ENCODE results near the gene RCN2.
"Not testable (repeated sequence)": the region's sequence is repeated elsewhere in the genome, so short reads cannot be mapped to it uniquely, and the experiment has no call there.

Gene RCN2

DNA sequence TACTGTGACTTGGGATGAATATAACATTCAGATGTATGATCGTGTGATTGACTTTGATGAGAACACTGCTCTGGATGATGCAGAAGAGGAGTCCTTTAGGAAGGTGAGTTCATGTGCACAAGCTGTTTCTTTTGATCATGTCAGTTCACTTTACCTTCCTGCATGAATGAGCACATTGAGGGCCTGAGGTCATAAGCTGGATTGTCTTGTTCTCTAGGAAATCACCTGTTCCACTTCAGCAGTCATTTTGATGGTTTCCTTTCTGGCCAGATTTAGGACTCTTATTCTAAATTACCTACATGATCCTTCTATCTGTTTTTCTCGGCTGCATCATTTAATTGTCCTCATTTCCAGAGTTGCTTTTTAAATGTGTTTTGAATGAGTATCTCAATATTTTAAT lies 4.1 kb downstream of the RCN2 start:
- DNase-seq = no peak

DNA sequence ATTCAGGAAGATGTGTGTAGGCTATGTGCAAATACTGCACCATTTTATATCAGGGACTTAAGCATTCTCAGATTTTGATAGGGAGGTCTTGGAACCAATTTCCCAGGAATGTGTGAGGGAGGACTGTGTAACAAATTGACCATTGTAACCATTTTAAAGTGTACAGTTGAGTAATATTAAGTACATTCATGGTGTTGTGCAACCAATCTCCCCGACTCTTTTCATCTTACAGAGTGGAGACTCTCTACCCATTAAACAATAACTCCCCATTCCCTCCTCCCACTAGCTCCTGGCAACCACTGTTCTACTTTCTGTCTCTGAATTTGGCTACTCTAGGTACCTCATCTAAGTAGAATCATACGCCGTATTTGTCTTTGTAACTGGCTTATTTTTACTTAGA lies 5.1 kb downstream of the RCN2 start:
- DNase-seq = no peak

DNA sequence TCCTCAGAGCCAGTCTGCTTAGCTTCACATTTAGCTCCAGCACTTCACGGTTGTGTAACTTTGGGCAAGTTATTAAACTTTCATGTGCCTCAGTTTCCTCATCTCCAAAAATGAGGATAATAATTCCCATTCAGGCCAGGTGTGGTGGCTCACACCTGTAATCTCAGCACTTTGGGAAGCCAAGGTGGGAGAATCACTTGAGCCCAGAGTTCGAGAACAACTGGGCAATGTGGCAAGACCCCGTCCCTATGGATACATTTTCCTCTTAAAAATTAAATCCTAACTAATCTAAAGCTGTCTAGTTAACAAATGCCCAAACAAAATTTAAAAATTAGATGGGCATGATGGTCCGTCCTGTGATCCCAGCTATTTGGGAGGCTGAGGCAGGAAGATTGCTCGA lies 7.2 kb downstream of the RCN2 start:
- no peak for DNase-seq

DNA sequence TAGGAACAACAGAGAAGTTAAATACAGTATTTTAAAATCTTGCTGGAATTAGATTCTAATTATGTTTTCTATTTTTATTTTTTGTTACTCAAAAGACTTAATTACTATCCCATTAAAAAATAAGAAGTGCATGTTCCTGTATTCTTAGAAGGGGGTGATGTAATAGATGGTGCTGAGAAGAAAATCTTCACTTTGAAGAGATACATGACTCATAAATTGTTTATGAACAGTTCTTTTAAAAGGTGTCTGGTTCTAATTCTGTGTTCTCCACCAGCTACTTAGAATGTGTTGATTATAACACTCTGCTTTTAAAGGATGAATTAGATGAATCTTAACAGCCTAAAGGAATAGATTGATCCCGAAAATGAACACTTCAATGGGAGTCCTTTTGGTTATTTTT lies 8.2 kb downstream of the RCN2 start:
- no peak for DNase-seq

DNA sequence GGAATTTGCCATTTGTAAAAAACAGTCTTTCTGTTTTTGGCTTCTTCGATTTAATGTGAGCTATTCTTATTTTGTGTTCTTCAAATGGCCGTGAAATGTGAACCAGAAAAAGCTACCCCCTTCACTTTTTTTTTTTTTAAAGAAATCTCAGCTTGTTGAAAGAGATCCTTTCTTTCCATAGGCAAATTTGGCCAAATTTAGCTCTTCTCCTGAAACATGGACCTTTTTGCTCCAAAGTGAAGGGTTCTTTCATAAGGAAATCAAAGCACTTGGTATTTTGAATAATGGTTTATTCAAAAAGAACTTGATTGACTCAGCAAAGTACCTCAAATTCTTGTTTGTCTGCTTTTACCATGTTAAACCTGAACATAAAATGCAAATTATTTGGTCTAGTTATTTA lies 10.1 kb downstream of the RCN2 start:
- DNase-seq = peak; percentile 18

DNA sequence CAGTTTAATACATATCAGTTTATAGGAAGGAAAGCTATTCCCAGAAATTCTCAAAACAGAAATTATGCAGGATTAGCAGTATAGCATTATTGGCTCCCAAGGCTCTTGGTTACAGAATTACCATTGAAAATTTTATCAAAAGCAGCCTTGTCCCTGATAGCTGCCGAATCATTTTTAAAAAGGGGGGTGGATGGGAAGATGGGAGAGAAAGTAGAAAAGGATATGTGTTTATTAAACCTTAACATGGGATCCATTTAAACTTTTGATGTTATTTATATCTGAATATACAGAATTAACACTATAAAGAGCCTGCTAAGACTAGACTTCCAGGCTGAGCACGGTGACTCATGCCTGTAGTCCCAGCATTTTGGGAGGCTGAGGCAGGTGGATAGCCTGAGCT lies 10.8 kb downstream of the RCN2 start:
- no peak for DNase-seq

DNA sequence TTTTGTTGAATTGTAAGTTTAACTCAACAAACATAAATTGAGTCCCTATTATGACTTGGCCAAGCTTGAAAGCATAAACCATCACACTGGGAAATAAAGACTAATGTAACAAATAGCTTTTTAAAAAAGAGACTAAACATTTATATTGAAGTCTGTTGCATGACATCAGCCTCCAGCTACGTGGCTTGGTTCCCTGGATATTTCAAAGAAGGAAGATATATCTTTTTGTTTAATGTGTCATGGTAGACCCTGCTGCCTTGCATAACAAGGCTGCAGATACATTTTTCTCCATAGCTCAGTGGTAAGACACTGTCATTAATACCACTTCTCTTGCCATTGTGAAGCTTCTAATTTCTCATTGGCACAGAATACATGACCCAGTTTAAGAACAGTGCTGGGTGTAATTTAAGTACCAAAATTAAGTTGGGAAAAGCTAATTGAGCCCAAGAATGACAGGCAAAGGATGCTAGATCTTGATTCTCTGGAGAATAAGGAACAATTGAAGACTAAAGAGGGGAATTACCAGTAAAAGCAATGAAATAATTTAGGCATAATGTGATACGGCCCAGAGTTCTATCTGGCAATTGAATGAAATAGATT lies 14.0 kb downstream of the RCN2 start:
- no peak for DNase-seq

DNA sequence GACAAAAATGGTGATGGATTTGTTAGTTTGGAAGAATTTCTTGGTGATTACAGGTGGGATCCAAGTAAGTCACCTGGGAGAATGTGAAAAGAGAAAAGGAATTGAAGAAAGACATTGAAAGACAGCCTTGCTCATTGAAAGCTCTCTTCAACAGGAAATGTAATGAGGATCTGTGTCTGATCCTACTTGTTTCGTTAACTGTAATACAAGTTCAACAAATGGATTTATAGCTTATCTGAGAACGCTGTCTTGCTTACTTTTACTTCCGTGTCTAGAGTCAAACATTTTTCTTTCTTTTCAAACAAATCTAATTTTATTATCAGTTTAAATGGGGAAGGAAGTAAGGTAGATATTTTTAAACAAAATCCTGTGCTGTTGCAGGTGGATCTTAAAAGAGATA lies 15.9 kb downstream of the RCN2 start:
- DNase-seq = no peak

DNA sequence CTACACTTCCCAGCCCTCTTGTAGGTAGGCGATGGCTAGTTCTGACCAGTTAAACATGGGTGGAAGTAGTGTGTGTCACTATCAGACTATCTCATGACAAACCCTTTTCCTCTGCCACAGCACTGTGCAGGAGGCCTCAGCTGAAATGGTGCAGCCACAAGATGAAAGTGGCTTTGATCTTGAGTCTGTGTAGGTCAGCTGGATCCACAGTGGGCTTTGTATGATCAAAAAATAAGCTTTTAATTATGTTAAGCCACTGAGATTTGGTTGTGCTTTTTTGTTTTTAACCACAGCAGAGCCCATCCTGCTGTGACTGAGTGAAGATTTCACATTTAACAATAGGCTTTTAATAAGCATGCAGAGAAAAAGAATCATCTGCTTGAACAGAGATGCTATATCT lies 19.7 kb downstream of the RCN2 start:
- no peak for DNase-seq

DNA sequence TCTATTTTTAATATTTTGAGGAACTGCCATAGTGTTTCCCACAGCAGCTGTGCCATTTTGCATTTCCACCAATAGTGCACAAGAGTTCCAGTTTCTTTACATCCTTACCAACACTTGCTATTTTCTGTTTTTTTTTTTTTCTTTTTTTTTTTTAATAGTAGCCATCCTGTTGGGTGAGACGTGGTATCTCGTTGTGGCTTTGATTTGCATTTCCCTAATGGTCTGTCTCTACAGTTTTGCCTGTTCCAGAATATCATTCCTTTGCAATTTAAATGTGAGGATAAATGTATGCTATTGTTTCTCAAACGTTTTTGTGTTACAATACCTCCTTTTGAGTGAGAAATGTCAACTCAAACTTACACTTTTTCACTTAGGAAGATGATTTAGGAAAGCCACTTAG lies 22.4 kb downstream of the RCN2 start:
- DNase-seq = peak; percentile 15

DNA sequence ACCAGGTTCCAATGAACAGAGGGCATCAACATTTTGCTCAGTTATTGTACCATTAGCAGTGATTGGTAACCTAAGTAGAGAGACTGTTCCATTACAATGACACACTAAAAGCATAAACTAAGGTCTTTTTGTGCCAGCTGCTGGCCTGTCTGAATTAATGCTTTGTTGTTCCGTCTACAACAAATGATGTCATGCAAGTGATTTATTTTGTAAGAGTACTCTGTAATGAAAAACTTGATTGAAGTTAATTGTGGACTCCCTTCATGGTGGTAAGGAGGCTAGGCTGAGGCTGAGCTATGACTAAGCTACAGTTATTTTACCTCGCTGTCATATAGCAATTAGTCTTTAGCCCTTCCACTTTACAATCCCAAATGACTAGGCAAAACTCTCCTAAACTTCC lies 23.2 kb downstream of the RCN2 start:
- no peak for DNase-seq

DNA sequence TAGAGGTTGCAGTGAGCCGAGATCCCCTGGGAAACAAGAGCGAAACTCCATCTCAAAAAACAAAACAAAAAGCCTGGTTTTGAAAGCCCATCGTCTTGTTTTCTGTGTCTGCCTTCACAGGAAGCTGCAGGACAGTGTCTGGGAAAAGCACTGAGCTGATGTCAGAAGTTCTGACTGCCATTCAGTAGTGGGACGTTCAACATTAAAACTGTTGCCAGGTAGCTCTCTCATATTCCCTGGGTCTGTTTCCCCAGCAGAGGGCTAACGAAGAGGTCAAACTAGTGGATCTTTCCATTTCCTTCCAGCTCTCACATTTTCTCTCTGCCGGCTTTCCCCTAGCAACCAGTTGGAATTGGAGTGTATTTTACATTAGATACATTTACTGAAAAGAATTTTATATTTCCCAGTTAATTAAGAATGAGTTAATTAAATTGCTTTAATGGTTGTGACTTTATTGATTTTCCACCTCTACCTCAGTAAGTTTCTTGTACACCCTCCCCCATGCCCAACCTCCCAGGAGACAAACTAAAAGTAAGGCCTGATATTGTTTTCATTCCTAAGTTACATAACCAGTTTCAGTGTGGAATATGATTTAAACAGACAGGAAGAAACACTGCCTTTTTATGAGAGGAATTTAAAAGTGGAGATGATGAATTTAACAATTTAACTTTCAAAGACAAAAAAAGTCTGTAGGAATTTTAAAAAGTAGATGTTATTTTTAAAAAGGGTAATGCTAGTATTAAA lies 29.9 kb downstream of the RCN2 start:
- no peak for DNase-seq

DNA sequence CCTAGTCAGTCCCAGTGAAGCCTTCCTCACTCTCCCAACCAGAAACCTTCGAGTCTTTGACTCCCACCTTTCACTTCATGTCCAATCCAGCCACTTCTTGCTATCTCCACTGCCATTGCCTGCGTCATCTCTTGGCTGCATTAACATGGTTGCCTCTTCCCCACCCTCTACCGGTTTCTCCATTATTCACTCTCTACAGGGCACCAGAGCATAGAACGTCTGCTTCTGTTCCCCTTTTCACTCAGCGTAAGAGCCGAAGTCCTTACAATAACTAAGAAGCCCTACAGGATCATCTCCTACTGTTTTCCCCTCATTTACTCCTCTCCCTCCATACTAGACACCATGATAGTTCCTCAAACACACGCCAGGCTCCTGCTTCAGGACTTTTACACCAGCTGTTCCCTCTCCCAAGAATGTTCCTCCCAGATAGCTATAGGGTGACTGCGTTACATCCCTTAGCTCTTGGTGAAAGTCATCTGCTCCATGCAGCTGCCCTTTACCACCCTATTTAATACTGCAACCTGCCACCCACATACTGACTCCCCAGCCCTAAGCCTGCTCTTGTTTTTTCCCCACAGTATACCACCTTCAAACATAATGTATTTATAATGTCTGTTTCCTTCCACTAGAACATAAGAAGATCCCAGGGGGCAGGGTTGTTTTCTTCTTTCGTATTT lies 30.9 kb downstream of the RCN2 start:
- no peak for DNase-seq

DNA sequence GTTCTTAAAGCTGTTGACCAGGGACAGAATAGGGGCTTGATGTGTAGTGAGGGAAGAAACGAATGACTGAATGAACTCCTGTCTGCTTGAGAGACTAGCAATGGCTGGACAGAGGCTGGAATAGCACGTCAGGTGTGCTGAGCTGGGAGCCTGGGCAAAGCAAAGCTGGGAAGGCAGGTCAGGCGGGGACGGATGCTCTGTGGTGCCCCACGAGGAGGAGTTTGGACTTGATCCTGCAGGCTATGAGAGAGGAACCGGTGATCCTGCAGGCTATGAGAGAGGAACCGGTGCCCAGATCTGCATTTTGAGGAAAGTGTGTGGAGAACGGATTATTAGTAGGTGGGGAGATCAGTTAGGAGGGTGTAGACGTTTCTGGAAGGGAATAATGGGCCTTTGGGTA lies 32.0 kb downstream of the RCN2 start:
- no peak for DNase-seq

DNA sequence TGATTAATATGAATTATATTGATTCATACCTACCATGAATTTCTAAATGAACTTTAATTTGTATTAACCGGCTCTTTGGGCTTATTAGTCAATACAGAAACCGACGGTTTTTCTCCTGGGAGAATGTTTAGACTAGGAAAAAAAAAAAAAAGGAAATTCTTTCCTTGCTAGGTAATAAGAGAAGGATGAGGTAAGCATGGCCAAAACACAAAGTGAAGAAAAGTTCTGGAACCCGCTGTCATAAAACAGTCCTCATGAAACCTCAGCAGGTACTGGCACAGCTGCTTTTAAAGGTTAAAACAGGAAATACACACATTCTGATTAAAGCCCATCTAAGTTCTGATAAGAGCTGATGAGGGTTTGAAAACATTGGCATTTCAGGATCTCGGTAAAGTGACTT lies 32.6 kb downstream of the RCN2 start:
- no peak for DNase-seq

DNA sequence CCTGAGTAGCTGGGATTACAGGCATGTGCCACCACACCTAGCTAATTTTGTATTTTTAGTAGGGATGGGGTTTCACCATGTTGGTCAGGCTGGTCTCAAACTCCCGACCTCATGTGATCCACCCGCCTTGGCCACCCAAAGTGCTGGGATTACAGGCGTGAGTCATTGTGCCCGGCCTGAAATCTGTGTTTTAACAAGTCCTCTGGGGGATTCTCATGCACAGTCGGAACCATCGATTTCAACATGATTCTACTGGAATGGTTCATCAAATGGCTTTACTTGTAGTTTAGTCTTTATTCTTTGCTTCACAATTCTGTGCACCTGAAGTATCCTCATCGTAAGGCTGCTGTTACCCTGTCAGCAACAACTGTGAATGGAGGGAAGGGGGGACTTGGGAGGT lies 34.5 kb downstream of the RCN2 start:
- DNase-seq = not testable (repeated sequence)

DNA sequence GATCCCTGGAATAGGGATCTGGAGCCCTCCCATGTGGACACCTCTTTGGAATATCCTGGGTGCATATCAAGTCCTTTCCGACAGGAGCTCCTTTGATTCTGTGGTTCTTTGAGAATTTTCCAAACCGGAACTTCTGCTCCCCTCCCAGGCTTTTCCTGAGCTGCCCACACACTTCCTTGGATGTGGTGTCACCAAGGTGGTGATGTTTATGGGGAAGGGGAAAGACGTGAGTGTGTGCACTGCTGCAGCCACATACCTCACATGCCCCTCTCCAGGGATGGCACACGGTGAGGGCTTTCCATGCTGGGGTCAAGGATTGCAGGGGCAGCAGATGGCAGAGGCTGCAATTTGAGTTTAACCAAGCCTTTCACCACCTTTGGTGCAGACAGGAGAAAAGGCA lies 35.5 kb downstream of the RCN2 start:
- DNase-seq = no peak

DNA sequence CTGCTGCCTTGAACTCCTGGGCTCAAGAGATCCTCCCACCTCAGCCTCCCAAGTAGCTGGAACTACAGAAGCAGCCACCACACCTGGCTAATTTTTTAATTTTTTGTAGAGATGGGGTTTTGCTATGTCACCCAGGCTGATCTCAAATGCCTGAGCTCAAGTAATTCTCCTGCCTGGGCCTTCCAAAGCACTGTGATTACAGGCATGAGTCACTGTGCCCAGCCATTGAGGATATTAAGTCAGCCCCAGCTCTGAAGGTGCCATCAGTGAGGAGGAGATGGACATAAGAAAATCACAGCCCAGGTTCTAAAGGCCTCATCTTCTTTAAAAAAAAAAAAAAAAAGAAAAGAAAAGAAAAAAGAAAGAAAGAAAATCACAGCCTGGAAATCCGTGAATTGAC lies 36.8 kb downstream of the RCN2 start:
- no peak for DNase-seq

DNA sequence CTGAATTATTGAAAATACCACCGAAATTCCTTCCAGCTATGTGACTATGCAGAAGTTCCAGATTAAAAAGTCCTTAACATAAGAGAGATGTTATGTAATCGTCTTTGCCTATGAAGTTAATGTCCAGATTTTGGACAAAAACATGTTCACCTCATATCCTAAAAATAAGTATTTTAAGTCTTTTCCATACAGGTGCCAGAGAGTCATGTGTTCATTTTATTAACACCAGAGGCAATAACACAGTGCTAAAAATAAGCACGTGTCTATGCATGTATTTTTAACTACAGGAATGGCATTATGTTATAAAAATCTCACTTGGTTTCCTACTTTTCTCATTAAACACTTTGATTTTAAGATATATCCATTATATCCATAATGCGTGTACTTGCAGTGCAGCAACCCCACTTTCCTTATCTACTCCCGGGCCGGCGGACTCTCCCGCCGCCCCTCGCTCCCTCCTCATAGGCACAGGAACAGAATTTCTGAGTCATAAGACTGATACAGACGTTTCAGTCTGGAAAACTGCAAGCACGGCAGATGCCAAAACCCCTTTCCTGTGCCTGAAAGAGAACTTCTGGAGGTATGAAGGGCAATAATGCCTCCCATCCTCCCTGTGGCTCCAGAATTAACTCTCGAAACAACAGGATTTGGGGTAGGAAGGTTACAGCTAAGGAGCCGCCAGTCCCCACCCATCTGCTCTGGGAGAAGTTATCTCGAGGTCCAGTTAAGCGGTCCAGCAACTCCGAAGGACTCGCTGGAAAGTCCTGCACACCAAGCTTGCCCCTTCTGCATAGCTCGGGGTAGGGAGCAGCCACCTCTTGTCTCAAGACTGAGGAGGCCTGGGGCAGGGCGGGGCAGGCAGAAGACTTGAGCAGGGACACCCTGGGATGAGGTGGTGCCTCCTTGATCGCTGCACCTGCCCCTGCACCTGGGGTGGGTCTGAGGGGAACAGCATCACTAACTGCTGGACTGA lies 41.1 kb downstream of the RCN2 start:
- DNase-seq = no peak

DNA sequence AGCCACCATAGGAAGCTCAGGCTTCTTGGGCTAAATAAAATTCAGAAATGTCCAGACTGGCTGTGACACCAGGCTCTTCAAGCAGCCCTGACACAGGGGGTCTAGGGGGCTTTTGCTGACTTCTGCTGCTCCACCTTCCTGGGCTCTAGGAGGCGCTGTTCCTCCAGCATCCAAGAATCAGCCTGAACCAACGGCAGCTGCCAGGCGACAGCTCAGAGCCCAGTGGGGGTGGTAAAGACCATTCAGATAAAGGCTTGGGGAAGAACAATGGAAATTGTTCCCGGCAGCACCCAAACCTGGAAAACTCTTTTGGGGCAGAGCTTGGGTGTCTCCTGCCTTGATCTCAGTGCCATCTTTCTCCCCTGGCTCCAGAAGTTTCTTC lies 41.8 kb downstream of the RCN2 start:
- no peak for DNase-seq

DNA sequence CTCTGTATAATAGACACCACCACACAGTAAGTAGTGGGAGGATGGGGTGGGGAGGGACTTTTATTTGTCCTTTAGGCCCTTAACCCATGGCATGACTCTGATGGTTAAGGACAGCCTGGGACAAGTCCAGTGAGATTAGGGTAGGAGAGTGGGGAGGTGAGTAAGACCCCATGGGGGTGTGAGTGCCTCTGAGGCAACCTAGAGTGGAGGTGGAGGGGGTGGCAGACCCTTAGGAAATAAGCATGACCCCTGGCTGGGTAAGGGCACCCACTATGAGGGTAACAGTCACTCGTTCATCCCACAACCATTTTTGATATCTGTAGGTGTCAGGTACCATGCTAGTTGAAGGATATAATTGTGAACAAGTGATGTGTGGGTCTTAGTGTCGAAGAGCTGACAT lies 42.4 kb downstream of the RCN2 start:
- DNase-seq = no peak

DNA sequence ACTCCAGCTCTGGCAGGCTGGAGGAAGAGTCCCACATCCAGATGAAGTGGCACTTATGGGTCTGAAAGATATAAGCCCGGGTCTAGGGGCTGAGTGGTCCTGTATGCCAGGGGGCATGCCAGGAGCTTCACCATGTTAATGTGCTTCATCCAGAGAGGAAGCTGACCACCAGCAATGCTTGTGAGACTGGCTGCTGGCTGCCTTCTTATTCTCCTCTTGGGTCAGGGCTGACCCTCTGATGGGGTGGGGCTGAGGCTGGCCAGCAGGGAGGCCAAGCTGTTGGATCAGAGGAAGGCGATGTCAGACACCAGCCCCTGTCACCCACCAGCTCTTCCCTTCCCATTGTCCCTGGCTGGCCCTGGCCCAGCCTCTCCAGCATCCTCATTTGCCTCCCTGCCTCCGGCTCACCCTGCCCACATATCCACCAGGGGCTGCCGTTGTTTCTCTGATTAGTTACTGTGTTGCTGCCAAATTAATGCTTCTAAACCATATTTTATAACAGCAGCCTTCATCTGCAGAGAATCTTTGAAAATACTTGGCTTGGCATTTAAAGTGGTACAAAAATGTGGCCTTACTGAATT lies 43.0 kb downstream of the RCN2 start:
- no peak for DNase-seq

DNA sequence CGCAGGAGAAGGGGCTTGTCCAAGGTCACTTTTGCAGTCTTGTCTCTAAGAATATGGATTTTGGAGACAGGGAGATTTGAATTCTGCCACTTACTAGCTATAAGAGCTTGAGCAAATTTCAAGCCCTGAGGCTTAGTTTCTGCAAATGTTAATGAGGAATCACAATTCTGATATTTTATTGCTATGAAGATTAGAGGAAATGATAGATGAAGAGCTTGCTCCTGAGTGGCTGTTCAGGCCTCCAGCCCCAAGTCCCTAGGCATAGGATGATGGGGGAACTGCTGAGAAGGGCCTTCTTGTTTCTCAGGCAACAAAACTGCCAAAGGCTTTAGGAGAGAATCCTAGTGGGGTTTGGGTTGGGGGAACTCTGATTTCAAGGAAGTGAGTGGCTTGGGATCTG lies 44.6 kb downstream of the RCN2 start:
- no peak for DNase-seq
